Stimulated activated CD8-positive, alpha-beta memory T cell treated with anti-CD3 and anti-CD28 coated beads, Interleukin-7, amount 100 ng/mL, for 4 hours (primary cell): Measurements from ENCODE around the gene STARD13.

ENCODE experiments used
- DNase-seq, 2 donors: peaks; one replicate each; pipeline ENCODE4 v3.0.0-alpha.2; 2020; ENCODE audit warnings: low read depth in 2 of 2

STARD13 gene

GRCh38 chr13:33310245-33311038, 24.9 kb upstream of the STARD13 start:
- no peak for DNase-seq

- DNase-seq, result no peak
Observed at GRCh38 chr13:33308863-33309262, 23.3 kb upstream of the STARD13 start.

GRCh38 chr13:33307843-33308242, 22.3 kb upstream of the STARD13 start:
- no peak for DNase-seq

GRCh38 chr13:33303855-33304597, 18.5 kb upstream of the STARD13 start:
- DNase-seq, result no peak

GRCh38 chr13:33299626-33300025, 14.1 kb upstream of the STARD13 start:
- DNase-seq, result no peak

- DNase-seq, result no peak
Observed at GRCh38 chr13:33296793-33297425, 11.4 kb upstream of the STARD13 start.

- DNase-seq, result no peak
Observed at GRCh38 chr13:33292712-33293111, 7.2 kb upstream of the STARD13 start.

GRCh38 chr13:33290421-33290965, 4.9 kb upstream of the STARD13 start:
- DNase-seq, result no peak

- DNase-seq, result no peak
Observed at GRCh38 chr13:33289966-33290365, 4.4 kb upstream of the STARD13 start.

GRCh38 chr13:33287142-33287882, 1.8 kb upstream of the STARD13 start:
- no peak for DNase-seq

GRCh38 chr13:33286128-33286527, 573 bp upstream of the STARD13 start:
- DNase-seq, result no peak

GRCh38 chr13:33284916-33285315, 639 bp downstream of the STARD13 start:
- DNase-seq, result no peak

- DNase-seq, result no peak
Observed at GRCh38 chr13:33284031-33284430, 1.5 kb downstream of the STARD13 start.

GRCh38 chr13:33283195-33283911, 2.2 kb downstream of the STARD13 start:
- no peak for DNase-seq

GRCh38 chr13:33281951-33282595, 3.5 kb downstream of the STARD13 start:
- no peak for DNase-seq

GRCh38 chr13:33280923-33281322, 4.6 kb downstream of the STARD13 start:
- no peak for DNase-seq

GRCh38 chr13:33280279-33280905, 5.2 kb downstream of the STARD13 start:
- no peak for DNase-seq

- DNase-seq, result no peak
Observed at GRCh38 chr13:33279414-33280278, 5.9 kb downstream of the STARD13 start.

- no peak for DNase-seq
Observed at GRCh38 chr13:33278913-33279312, 6.6 kb downstream of the STARD13 start.
